Transverse colon (tissue), 4 donors: ENCODE measurements around the gene ZNF189. TPM values are rescaled to one million over a fixed set of nuclear protein-coding genes. Genes with fewer than 3 reads are reported as not detected.
"Not testable (repeated sequence)": the region's sequence is repeated elsewhere in the genome, so short reads cannot be mapped to it uniquely, and the experiment has no call there.

ENCODE experiments used
- DNase-seq: peaks from one replicate; pipeline ENCODE4 v3.0.0-alpha.2; 2019
- H3K27ac ChIP-seq, 4 donors: fragments of 200-600 bp; sonication (generic); 2 replicates each; pipeline ENCODE4 v1.5.1; 2016 to 2018; ENCODE audit warnings: inconsistent platforms in 4 of 4
- H3K27me3 ChIP-seq: fragments of 200-600 bp; sonication (generic); 2 replicates; pipeline ENCODE4 v1.5.1; 2017; ENCODE audit warnings: inconsistent platforms
- H3K36me3 ChIP-seq, 4 donors: fragments of 200-600 bp; sonication (generic); 2 replicates each; pipeline ENCODE4 v1.5.1; 2017 to 2019; ENCODE audit warnings: inconsistent platforms in 4 of 4
- H3K4me1 ChIP-seq, 4 donors: fragments of 200-600 bp; sonication (generic); 2 replicates each; pipeline ENCODE4 v1.5.1; 2017 to 2020; ENCODE audit warnings: inconsistent platforms in 4 of 4
- H3K4me3 ChIP-seq, 4 donors: fragments of 200-600 bp; sonication (generic); 1 replicate in 1 of 4; 2 replicates in 3 of 4; pipeline versions ENCODE4 v1.5.1 to v1.6.1; 2017 to 2019; ENCODE audit warnings: inconsistent platforms in 4 of 4
- H3K9me3 ChIP-seq, 2 donors: fragments of 200-600 bp; sonication (generic); 2 replicates each; pipeline ENCODE4 v1.5.1; 2017 to 2019; ENCODE audit warnings: inconsistent platforms in 2 of 2
- EP300 ChIP-seq: sonication (generic); formaldehyde crosslinking; IDR thresholded peaks from one replicate; pipeline ENCODE4 v1.6.1; 2017; ENCODE audit warnings: antibody characterized with exemption, low read depth
- POLR2A ChIP-seq: fragments of 450-650 bp; IDR thresholded peaks from one replicate; pipeline ENCODE4 v1.6.1; 2016; ENCODE audit warnings: antibody characterized with exemption, mild to moderate bottlenecking, moderate library complexity
- POLR2AphosphoS5 ChIP-seq, 3 donors: sonication (generic); formaldehyde crosslinking; IDR thresholded peaks; one replicate each; pipeline ENCODE4 v1.6.1; 2016; ENCODE audit warnings: antibody characterized with exemption in 3 of 3
- WGBS, 2 donors: methylation state at CpG; one replicate each; pipeline ENCODE4 v1.1.5; 2018; ENCODE audit warnings: low coverage in 1 of 2; 5-methylcytosine and 5-hydroxymethylcytosine counted together
- in situ Hi-C, 4 donors: fragments of 200-750 bp; cut with MboI; loops; one replicate each; pipeline versions ENCODE4 v1.15.0 to v1.15.1; 2017; ENCODE audit warnings: low sequenced_read_pairs in 3 of 4, low pct_ligation_motif_present in 1 of 4, low pct_unique_long_range_greater_than_20kb in 1 of 4
- intact Hi-C: fragments of 100-400 bp; cut with DNase I; formaldehyde crosslinking; loops from one replicate; pipeline ENCODE4 v1.15.1; 2023; ENCODE audit warnings: low total_unique reads
- total RNA-seq, 4 donors: library from RNA; depleted of rRNA; stranded (reverse); fragments of >200 nt; gene quantifications; one replicate each; pipeline ENCODE4 v1.1.0, GENCODE V29; 2016
- TF ChIP-seq, protein P1 (sequence below), 5 experiments: fragments of 200-600 bp in 3 of 5; fragments of 450-650 bp in 2 of 5; sonication (generic) in 3 of 5; IDR thresholded peaks; 1 replicate in 2 of 5; 2 replicates in 3 of 5; pipeline ENCODE4 v1.5.1; 2016 to 2017; ENCODE audit warnings: antibody characterized with exemption in 5 of 5, inconsistent platforms in 3 of 5, mild to moderate bottlenecking in 2 of 5, moderate library complexity in 1 of 5

The ZNF189 gene
- total RNA-seq, 4 donors from 2014 or later: 5.6 to 21.3 (median 13.4) TPM

DNA sequence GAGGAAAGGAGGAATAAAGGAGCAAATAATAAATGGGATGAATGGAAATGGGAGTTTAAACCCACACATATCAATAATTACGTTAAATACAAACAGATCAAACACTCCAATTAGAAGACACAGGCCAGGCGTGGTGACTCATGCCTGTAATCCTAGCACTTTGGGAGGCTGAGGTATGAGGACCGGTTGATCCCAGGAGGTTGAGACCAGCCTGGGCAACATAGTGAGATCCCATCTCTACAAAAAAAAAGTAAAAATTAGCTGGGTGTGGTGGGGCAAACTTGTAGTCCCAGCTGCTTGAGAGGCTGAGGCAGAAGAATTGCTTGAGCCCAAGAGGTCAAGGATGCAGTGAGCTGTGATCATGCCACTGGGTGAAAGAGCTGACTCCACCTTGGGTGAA, 17.5 kb upstream of the ZNF189 start:
- in situ Hi-C loops: no loop called here
- WGBS, 2 donors: 94 to 97% methylated on average over 2 to 3 of the region's 3 CpGs

DNA sequence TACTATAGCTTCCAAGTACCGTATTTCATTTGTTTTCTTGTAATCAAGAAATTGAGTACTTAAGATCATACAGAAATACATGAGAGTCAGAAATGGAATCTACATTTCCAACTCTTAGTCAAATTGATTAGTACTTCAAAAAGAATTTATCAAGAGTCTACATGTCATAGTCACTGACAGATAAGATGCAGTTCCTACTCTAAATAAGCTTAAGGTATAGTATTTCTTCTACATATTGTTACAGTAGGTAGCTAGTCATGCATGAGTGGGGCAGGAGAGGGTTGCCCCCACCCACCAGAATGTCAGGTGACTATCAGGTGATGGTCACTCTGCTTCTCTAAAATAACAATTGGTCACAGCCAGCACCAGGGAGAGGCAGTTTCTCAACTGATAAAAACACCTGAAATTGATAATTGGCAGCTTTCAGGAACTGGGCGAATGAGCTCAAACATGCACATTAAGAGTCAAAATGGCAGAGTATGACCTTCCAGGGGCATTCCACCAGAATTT, 16.8 kb upstream of the ZNF189 start:
- Histone ChIP-seq H3K27ac (no peak overlapping the region), H3K4me3 (no peak overlapping the region), H3K9me3 (peaks cover 8 to 11% of the 10 kb centered on the region in 2 donors), H3K27me3 (no peaks in the 10 kb centered on the region), H3K36me3 (no peaks in the 10 kb centered on the region), H3K4me1 (no peaks in the 10 kb centered on the region)
- TF ChIP-seq, protein P1, sequence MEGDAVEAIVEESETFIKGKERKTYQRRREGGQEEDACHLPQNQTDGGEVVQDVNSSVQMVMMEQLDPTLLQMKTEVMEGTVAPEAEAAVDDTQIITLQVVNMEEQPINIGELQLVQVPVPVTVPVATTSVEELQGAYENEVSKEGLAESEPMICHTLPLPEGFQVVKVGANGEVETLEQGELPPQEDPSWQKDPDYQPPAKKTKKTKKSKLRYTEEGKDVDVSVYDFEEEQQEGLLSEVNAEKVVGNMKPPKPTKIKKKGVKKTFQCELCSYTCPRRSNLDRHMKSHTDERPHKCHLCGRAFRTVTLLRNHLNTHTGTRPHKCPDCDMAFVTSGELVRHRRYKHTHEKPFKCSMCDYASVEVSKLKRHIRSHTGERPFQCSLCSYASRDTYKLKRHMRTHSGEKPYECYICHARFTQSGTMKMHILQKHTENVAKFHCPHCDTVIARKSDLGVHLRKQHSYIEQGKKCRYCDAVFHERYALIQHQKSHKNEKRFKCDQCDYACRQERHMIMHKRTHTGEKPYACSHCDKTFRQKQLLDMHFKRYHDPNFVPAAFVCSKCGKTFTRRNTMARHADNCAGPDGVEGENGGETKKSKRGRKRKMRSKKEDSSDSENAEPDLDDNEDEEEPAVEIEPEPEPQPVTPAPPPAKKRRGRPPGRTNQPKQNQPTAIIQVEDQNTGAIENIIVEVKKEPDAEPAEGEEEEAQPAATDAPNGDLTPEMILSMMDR (IDR thresholded peaks at IDR 0.05): no peak
- 88 to 92% methylated on average over 1 to 2 of the region's 2 CpGs for WGBS, 2 donors
- in situ Hi-C loops (no loop called here), intact Hi-C loops (no loop called here)
- DNase-seq: no peak

More for the DNA sequence above, 17.5 kb upstream of the ZNF189 start:
- Histone ChIP-seq H3K27ac (no peak overlapping the region), H3K4me1 (no peaks in the 10 kb centered on the region), H3K9me3 (peaks cover 8 to 11% of the 10 kb centered on the region in 2 donors), H3K36me3 (no peaks in the 10 kb centered on the region), H3K4me3 (no peak overlapping the region), H3K27me3 (no peaks in the 10 kb centered on the region)
- TF ChIP-seq, protein P1 (IDR thresholded peaks at IDR 0.05): no peak
- TF ChIP-seq EP300 (no peak), POLR2AphosphoS5 (IDR thresholded peaks at IDR 0.05) (no peak), POLR2A (no peak)
- intact Hi-C loops: no loop called here
- no peak for DNase-seq

DNA sequence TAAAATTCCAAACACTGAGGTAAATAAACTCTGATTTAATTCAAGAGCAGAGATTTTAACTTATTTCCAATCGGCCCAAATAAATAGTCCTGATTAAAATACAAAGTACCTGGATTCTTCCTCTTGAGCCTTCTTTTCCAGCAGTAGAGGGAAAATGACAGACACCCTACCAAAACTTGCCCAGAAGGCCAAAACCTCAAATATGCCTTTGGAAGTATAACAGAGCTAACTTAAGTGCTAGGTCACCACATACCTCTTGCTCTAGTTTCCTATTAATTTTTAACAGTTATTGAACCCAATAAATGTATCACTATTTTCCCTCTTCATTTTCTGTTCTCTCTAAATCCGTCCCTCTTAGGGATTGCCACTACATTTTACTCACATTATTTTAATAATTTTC, 15.3 kb upstream of the ZNF189 start:
- peaks cover 8 to 11% of the 10 kb centered on the region in 2 donors for H3K9me3 ChIP-seq
- TF ChIP-seq, protein P1 (IDR thresholded peaks at IDR 0.05): no peak
- TF ChIP-seq POLR2A (no peak), POLR2AphosphoS5 (IDR thresholded peaks at IDR 0.05) (no peak), EP300 (no peak)
- in situ Hi-C loops: no loop called here
- H3K4me3 ChIP-seq: no peak overlapping the region
- peaks cover 0 to 3% (median 0%) of the 10 kb centered on the region in 4 donors for H3K4me1 ChIP-seq
- H3K27ac ChIP-seq: no peak overlapping the region
- no peaks in the 10 kb centered on the region for H3K27me3 ChIP-seq
- intact Hi-C loops: no loop called here
- DNase-seq: no peak
- WGBS, 2 donors: 84 to 89% methylated on average over 2 of the region's 2 CpGs
- no peaks in the 10 kb centered on the region for H3K36me3 ChIP-seq

DNA sequence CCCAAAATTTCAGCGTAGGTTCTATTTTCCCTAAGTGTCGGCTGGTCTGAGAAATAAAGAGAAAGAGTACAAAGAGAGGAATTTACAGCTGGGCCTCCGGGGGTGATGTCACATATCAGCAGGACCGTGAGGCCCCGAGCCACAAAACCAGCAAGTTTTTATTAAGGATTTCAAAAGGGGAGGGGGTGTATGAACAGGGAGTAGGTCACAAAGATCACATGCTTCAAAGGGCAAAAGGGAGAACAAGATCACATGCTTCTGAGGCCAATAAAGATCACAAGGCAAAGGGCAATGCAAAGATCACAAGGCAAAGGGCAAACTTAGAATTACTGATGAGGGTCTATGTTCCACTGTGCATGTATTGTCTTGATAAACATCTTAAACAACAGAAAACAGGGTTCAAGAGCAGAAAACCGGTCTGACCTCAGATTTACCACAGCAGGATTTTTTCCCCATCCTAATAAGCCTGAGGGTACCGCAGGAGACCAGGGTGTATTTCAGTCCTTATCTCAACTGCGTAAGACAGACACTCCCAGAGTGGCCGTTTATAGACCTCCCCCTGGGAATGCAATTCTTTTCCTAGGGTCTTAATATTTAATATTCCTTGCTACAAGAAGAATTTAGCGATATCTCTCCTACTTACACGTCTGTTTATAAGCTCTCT, 13.6 kb upstream of the ZNF189 start, which contains the start of gene BAAT:
BAAT (minus strand) TSS at position 134 of the 664 bp plus-strand sequence. CDS start 13,602 bp downstream, outside the sequence.
- H3K36me3 ChIP-seq, in situ Hi-C loops, H3K27me3 ChIP-seq, H3K4me3 ChIP-seq, intact Hi-C loops, H3K4me1 ChIP-seq, DNase-seq, H3K27ac ChIP-seq: not testable (repeated sequence)
- 90 to 94% methylated on average over 9 to 11 of the region's 11 CpGs for WGBS, 2 donors
- H3K9me3 ChIP-seq: peaks cover 8 to 11% of the 10 kb centered on the region in 2 donors
